ENCODE data around the gene TMEM33.

DNA sequence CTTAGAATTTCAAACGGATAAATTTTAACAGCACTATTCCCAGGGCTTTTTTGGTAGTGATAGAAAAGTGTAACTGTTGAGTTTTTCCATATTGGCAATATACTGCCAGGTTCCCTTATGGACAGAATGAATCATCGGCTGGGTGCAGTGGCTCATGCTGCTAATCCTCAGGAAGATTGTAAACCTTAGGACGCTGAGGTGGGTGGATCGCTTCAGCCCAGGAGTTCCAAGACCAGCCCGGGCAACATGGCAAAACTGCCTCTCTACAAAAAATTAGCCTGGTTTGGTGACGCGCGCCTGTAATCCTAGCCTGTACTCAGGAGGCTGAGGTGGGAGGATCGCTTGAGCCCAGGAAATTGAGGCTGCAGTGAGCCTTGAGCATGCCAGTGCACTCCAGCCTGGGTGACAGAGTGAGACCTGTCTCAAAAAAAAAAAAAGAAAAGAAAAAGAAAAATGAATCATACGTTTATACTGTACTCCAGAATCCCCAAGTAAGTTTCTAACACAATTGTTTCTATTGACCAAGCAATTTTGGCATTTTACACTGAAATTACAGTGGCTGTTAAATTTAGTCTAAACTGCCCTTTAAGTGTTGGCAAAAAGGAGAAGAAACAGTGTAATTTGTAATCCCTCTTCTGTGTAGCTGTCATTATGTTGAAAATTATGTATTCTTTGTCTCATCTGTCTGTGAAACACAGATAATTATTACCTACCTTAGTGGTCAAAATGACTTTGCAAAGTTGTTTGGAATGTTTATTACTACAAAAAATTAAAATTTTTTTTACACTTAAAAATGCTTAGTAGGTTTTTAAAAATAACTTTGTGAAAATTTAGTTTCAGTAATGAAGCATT is 56.9 kb downstream of the TMEM33 start:
- TF ChIP-seq, protein P1, sequence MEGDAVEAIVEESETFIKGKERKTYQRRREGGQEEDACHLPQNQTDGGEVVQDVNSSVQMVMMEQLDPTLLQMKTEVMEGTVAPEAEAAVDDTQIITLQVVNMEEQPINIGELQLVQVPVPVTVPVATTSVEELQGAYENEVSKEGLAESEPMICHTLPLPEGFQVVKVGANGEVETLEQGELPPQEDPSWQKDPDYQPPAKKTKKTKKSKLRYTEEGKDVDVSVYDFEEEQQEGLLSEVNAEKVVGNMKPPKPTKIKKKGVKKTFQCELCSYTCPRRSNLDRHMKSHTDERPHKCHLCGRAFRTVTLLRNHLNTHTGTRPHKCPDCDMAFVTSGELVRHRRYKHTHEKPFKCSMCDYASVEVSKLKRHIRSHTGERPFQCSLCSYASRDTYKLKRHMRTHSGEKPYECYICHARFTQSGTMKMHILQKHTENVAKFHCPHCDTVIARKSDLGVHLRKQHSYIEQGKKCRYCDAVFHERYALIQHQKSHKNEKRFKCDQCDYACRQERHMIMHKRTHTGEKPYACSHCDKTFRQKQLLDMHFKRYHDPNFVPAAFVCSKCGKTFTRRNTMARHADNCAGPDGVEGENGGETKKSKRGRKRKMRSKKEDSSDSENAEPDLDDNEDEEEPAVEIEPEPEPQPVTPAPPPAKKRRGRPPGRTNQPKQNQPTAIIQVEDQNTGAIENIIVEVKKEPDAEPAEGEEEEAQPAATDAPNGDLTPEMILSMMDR (IDR thresholded peaks at IDR 0.05): no peak
- TF ChIP-seq POLR2A (IDR thresholded peaks at IDR 0.05): no peak

Data from vagina (tissue), 2 donors.